HT-29 (cell line): ENCODE measurements around the gene IL6R. TPM values are rescaled to one million over a fixed set of nuclear protein-coding genes. Genes with fewer than 3 reads are reported as not detected.

Source experiments
- DNase-seq: peaks from one replicate; pipeline ENCODE4 v3.0.0-alpha.2; 2015; ENCODE audit warnings: low spot score
- total RNA-seq: library from RNA; depleted of rRNA; stranded (reverse); fragments of >200 nt; shearing (Covaris generic); gene quantifications from 2 replicates; pipeline ENCODE4 v1.2.3, GENCODE V29; 2014

Gene IL6R
- total RNA-seq, 1 experiment from 2014 or later, result 4.4 TPM

- DNase-seq, result no peak
Measured at GRCh38 chr1:154448331-154448811, 43.2 kb downstream of the IL6R start.

GRCh38 chr1:154453161-154453560, 48.0 kb downstream of the IL6R start:
- DNase-seq, result no peak

GRCh38 chr1:154453574-154454352, 48.6 kb downstream of the IL6R start:
- peak; percentile 23 for DNase-seq

GRCh38 chr1:154454386-154455120, 49.4 kb downstream of the IL6R start:
- no peak for DNase-seq

GRCh38 chr1:154456631-154457030, 51.5 kb downstream of the IL6R start:
- no peak for DNase-seq

GRCh38 chr1:154459080-154459479, 53.9 kb downstream of the IL6R start:
- no peak for DNase-seq

- DNase-seq, result no peak
Measured at GRCh38 chr1:154460695-154461260, 55.6 kb downstream of the IL6R start.

- no peak for DNase-seq
Measured at GRCh38 chr1:154463512-154463990, 58.4 kb downstream of the IL6R start.

GRCh38 chr1:154465621-154466195, 60.6 kb downstream of the IL6R start:
- no peak for DNase-seq

- no peak for DNase-seq
Measured at GRCh38 chr1:154466206-154466605, 61.1 kb downstream of the IL6R start.

GRCh38 chr1:154466921-154467417, 61.8 kb downstream of the IL6R start:
- no peak for DNase-seq

- DNase-seq, result no peak
Measured at GRCh38 chr1:154467434-154468102, 62.4 kb downstream of the IL6R start.

- no peak for DNase-seq
Measured at GRCh38 chr1:154468535-154469250, 63.5 kb downstream of the IL6R start.

GRCh38 chr1:154469844-154470560, 64.9 kb downstream of the IL6R start:
- DNase-seq, result no peak

- DNase-seq, result no peak
Measured at GRCh38 chr1:154471304-154471703, 66.2 kb downstream of the IL6R start.

GRCh38 chr1:154474802-154475201, 69.7 kb downstream of the IL6R start:
- DNase-seq, result no peak

- DNase-seq, result no peak
Measured at GRCh38 chr1:154476791-154477190, 71.6 kb downstream of the IL6R start.

- DNase-seq, result peak; percentile 29
Measured at GRCh38 chr1:154478013-154478412, 72.9 kb downstream of the IL6R start.

- peak; percentile 62 for DNase-seq
Measured at GRCh38 chr1:154478639-154479038, 73.5 kb downstream of the IL6R start.
